Measurements from ENCODE around the gene SERPINB7. TPM values are rescaled to one million over a fixed set of nuclear protein-coding genes. Genes with fewer than 3 reads are reported as not detected.

The SERPINB7 gene
- total and polyA plus RNA-seq, 2 of the 4 experiments (the other 2 are of a cell fraction), result 79.9 to 100 TPM

DNA sequence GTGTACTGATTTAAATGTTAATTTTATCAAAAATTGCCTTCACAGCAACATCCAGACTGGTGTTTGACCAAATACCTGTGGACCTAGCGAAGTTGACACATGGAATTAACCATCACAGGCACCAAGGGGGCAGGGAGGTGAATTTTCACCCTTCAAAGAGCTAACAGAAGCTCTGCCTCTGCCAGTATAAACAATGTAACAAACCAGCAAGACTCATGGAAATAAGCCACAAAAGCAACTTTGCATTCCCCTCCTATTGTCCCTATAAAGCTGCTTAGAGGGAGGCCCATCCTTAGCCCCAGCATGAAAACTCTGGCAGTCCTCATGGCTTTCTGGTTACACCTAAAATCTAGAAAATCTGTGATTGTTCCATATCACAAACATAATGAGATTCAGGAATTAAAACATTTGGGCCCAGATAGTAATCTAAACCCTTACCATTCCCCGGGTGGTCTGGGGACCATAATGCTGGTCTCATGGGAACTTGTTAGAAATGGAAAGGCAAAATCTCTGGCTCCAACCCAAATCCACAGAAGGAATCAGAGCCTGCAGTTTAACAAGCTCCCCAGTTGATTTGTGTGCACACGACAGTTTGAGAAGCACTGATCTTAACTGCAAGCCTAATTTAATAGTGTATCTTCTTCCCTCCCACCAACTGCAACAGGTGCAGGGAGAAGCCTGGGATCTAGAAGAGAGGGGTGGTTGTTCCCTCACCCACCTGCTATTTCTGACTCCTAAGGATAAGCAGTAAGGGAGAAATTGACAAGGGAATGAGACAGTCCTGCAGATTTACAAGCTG, 49.3 kb upstream of the SERPINB7 start (continued):
- TF ChIP-seq MAZ (IDR thresholded peaks at IDR 0.05; ENCODE audit: borderline replicate concordance, low read depth, low read length), result no peak

DNA sequence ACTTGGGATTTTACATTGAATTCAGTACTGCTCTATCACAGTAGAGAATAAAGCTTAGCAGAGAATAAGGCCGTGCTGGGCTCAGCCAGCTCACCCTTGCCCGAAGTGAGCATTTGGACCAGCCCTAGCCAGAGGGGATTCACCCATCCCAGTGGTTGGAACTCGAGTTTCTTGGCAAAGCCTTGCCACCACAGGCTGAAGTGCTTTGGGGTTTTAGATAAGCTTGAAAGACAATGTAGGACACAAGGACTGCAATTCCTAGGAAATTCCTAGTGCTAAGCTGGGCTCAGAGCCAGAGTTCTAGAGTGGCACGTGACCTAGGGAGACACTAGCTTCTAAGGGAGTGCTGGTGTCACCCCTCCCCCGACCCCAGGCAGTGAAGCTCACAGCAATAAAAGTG, 44.4 kb upstream of the SERPINB7 start:
- H4K5ac ChIP-seq (ENCODE audit: low read depth, low read length), result no peak overlapping the region
- H3K36me3 ChIP-seq (ENCODE audit: control insufficient read depth, insufficient read depth, low read length), result no peaks in the 10 kb centered on the region
- H3K9me1 ChIP-seq (ENCODE audit: insufficient read depth, low read length), result no peaks in the 10 kb centered on the region
- CTCF ChIA-PET, result interaction anchor here (0.6 to 1.5 kb wide), 2 partner anchors 11 to 136 kb away, joined by 3 read pairs; no protein-coding TSS in a partner anchor
- H4K8ac ChIP-seq (ENCODE audit: low read depth in 2 of 2, low read length in 2 of 2), result no peak overlapping the region
- H3K27me3 ChIP-seq (ENCODE audit: control insufficient read depth, insufficient read depth, low read length), result no peaks in the 10 kb centered on the region; the same call in 1 of the 2 replicates
- no peaks in the 10 kb centered on the region for H4K20me1 ChIP-seq (ENCODE audit: insufficient read depth, low read length)
- no peak overlapping the region for H3K4me3 ChIP-seq (ENCODE audit: insufficient read depth, low read depth, low read length)
- H4K91ac ChIP-seq (ENCODE audit: insufficient read depth, low read depth, low read length), result no peak overlapping the region
- H3K27ac ChIP-seq (ENCODE audit: insufficient read depth, low read length), result no peak overlapping the region
- no peak overlapping the region for H2AK5ac ChIP-seq (ENCODE audit: low read depth, low read length)
- H3K4me1 ChIP-seq (ENCODE audit: control insufficient read depth, insufficient read depth, low read length), result no peaks in the 10 kb centered on the region
- H2AK9ac ChIP-seq (replicated peaks; ENCODE audit: low read depth, low read length, poor library complexity), result no peak overlapping the region
- intact Hi-C loops (cut with micrococcal nuclease), result no loop called here
- no peak for DNase-seq
- POLR2A ChIA-PET (ENCODE audit: unreplicated experiment), result no interaction called here
- no peaks in the 10 kb centered on the region for H3K79me1 ChIP-seq (ENCODE audit: low read depth in 1 of 2, low read length in 2 of 2)
- no TSS peak for BruUV-seq (replicated peaks)
- in situ Hi-C loops (cut with MboI; ENCODE audit: low sequenced_read_pairs), result no loop called here
- H2AFZ ChIP-seq (replicated peaks; ENCODE audit: low read length, poor library complexity), result no peak overlapping the region
- no peak overlapping the region for H2BK5ac ChIP-seq (ENCODE audit: low read depth, low read length, poor library complexity, severe bottlenecking)
- no peak overlapping the region for H3K4ac ChIP-seq (ENCODE audit: low read depth, low read length)
- no peak overlapping the region for H3K4me2 ChIP-seq (ENCODE audit: low read depth, low read length)
- H3K56ac ChIP-seq (ENCODE audit: extremely low read depth, insufficient read depth, low read length), result no peak overlapping the region
- WGBS, 2 experiments (ENCODE audit: extremely low coverage in 2 of 2, insufficient read length in 1 of 2), result 25% methylated on average over 2 of the region's 5 CpGs; no CpG with 5 or more reads in 1 of the 2 experiments
- no peak for ATAC-seq (ENCODE audit: low read depth)
- no peak overlapping the region for H2BK120ac ChIP-seq (ENCODE audit: low read depth, low read length)
- no peak overlapping the region for H2BK15ac ChIP-seq (ENCODE audit: low read depth, low read length)
- H3K18ac ChIP-seq (ENCODE audit: low read depth, low read length), result no peak overlapping the region
- TF ChIP-seq NFE2L2 (IDR thresholded peaks at IDR 0.05; ENCODE audit: low read depth, low read length) (no peak), BHLHE40 (IDR thresholded peaks at IDR 0.05; ENCODE audit: low read depth, low read length) (no peak), RCOR1 (IDR thresholded peaks at IDR 0.05; ENCODE audit: insufficient replicate concordance, low read length) (no peak), CEBPB (IDR thresholded peaks at IDR 0.05; ENCODE audit: low read depth, low read length) (no peak), MXI1 (IDR thresholded peaks at IDR 0.05; ENCODE audit: borderline replicate concordance, low read depth, low read length) (no peak)
- TF ChIP-seq, protein P1, sequence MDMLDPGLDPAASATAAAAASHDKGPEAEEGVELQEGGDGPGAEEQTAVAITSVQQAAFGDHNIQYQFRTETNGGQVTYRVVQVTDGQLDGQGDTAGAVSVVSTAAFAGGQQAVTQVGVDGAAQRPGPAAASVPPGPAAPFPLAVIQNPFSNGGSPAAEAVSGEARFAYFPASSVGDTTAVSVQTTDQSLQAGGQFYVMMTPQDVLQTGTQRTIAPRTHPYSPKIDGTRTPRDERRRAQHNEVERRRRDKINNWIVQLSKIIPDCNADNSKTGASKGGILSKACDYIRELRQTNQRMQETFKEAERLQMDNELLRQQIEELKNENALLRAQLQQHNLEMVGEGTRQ (IDR thresholded peaks at IDR 0.05; ENCODE audit: low read depth, low read length), result 0 out of 2 replicates have a peak, but pooled peaks have one; percentile 26
- H3K9ac ChIP-seq (ENCODE audit: low read depth, low read length), result no peak overlapping the region
- no peaks in the 10 kb centered on the region for H3K9me3 ChIP-seq (ENCODE audit: control insufficient read depth, insufficient read depth, low read length)
- no peak overlapping the region for H3K23ac ChIP-seq (ENCODE audit: low read depth, low read length)
- dilution Hi-C loops (cut with HindIII; ENCODE audit: low sequenced_read_pairs, unreplicated experiment), result no loop called here
- no peak overlapping the region for H3K14ac ChIP-seq (replicated peaks; ENCODE audit: low read depth, low read length)
- no peak overlapping the region for H2BK20ac ChIP-seq (ENCODE audit: low read depth, low read length)
